IMR-90 (cell line): Measurements from ENCODE around the gene TBCK. TPM values are rescaled to one million over a fixed set of nuclear protein-coding genes. Genes with fewer than 3 reads are reported as not detected.

ENCODE experiments used
- polyA plus RNA-seq, 3 experiments: library from polyadenylated mRNA; depleted of rRNA; stranded (reverse); fragments of >200 nt; gene quantifications; 2 replicates each; pipeline ENCODE4 v1.2.3, GENCODE V29; 2012; ENCODE audit warnings: low replicate concordance in 1 of 3
- total RNA-seq: library from RNA; depleted of rRNA; stranded (reverse); fragments of >200 nt; gene quantifications from 2 replicates; pipeline ENCODE4 v1.2.3, GENCODE V29; 2012; rRNA removed

TBCK gene
- total and polyA plus RNA-seq, 2 of the 4 experiments (the other 2 are of a cell fraction) = 10.7 to 29.9 TPM

Other genes starting within 250 kb of the TBCK start
- gene AIMP1, start 341 bp upstream of the TBCK start, total RNA-seq = 11.8 and 27.5 TPM in 2 replicates
- gene AIMP1, start 341 bp upstream of the TBCK start, polyA plus RNA-seq (2012; rRNA removed) = 18.2 and 21.4 TPM in 2 replicates
- not detected in 2 replicates for gene GIMD1, start 52.6 kb upstream of the TBCK start, total RNA-seq
- 0.07 TPM in 1 of 2 replicates, not detected in the other for gene GIMD1, start 52.6 kb upstream of the TBCK start, polyA plus RNA-seq (2012; rRNA removed)